GM12878 (cell line): ENCODE measurements around the gene OR5A1.

ENCODE experiments used
- BRCA1 ChIP-seq: IDR thresholded peaks from 2 replicates; pipeline ENCODE4 v1.6.1; 2011; ENCODE audit warnings: low read depth, low read length, improper control_type of control experiment
- CHD4 ChIP-seq: fragments of 200-600 bp; sonication (generic); IDR thresholded peaks from 2 replicates; pipeline ENCODE4 v1.6.1; 2016; ENCODE audit warnings: mild to moderate bottlenecking
- CREB1 ChIP-seq: IDR thresholded peaks from 2 replicates; pipeline ENCODE4 v1.6.1; 2012; ENCODE audit warnings: low read depth, mild to moderate bottlenecking, inconsistent platforms
- CTCF ChIP-seq, 3 experiments: IDR thresholded peaks in 2 of 3; conservative IDR thresholded peaks in 1 of 3; 2 replicates each; pipeline ENCODE4 v1.5.1; 2011; ENCODE audit warnings: low read depth in 3 of 3, low read length in 3 of 3, mild to moderate bottlenecking in 3 of 3, control low read depth in 2 of 3, moderate library complexity in 2 of 3, inconsistent platforms in 1 of 3, mixed read lengths in 1 of 3; ENCODE audit not compliant: control insufficient read depth in 2 of 3, insufficient read depth in 1 of 3; ENCODE audit errors: extremely low read depth in 1 of 3
- EZH2 ChIP-seq: IDR thresholded peaks from 2 replicates; pipeline ENCODE4 v1.6.1; 2012; ENCODE audit warnings: low read depth, mild to moderate bottlenecking, control low read depth, inconsistent platforms, low read length, borderline replicate concordance; ENCODE audit not compliant: control insufficient read depth
- TBL1XR1 ChIP-seq: IDR thresholded peaks from 2 replicates; pipeline ENCODE4 v1.6.1; 2012; ENCODE audit warnings: low read depth, low read length, improper control_type of control experiment
- ZNF274 ChIP-seq: IDR thresholded peaks from one replicate; pipeline ENCODE4 v1.8.0; 2011; ENCODE audit not compliant: insufficient read length, insufficient read depth

- no peak for TF ChIP-seq EZH2
- no peak for TF ChIP-seq CTCF (IDR thresholded peaks at IDR 0.05 in 2 of 3, conservative IDR thresholded peaks at IDR 0.05 in 1 of 3; ENCODE audit: control insufficient read depth in 2 of 3, extremely low read depth in 1 of 3, insufficient read depth in 1 of 3, low read depth in 3 of 3, low read length in 3 of 3)
- TF ChIP-seq ZNF274 = no peak
- TF ChIP-seq CREB1 = no peak
- no peak for TF ChIP-seq BRCA1
- no peak for TF ChIP-seq TBL1XR1
- TF ChIP-seq CHD4 = no peak
Measured at GRCh38 chr11:59423835-59424234, 12.4 kb upstream of the OR5A1 start.
